ENCODE results near the gene APEH. TPM values are rescaled to one million over a fixed set of nuclear protein-coding genes. Genes with fewer than 3 reads are reported as not detected.
"Not testable (repeated sequence)": the region's sequence is repeated elsewhere in the genome, so short reads cannot be mapped to it uniquely, and the experiment has no call there.

The APEH gene
- total RNA-seq, 1 donor from 2014 or later = 141 TPM

DNA sequence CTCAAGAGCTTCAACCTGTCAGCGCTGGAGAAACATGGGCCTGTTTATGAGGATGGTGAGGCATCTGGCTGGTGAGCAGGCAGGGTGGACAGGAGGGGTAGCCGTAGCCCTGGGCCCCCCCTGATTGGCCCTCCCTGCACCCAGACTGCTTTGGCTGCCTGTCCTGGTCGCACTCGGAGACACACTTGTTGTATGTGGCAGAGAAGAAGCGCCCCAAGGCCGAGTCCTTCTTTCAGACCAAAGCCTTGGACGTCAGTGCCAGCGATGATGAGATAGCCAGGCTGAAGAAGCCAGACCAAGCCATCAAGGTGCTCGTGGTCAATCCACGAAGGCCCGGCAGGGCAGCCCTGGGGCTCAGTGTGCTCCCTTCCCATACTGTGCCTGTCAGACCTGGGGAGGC is 1.8 kb downstream of the APEH start:
- Histone ChIP-seq H3K4me3 (ENCODE audit: low read depth, low read length) (no peak overlapping the region), H3K36me3 (ENCODE audit: control insufficient read depth, insufficient read depth, low read length) (peaks cover 7% of the 10 kb centered on the region), H3K27me3 (ENCODE audit: control insufficient read depth, insufficient read depth, low read length) (no peaks in the 10 kb centered on the region)
- TF ChIP-seq, protein P1, sequence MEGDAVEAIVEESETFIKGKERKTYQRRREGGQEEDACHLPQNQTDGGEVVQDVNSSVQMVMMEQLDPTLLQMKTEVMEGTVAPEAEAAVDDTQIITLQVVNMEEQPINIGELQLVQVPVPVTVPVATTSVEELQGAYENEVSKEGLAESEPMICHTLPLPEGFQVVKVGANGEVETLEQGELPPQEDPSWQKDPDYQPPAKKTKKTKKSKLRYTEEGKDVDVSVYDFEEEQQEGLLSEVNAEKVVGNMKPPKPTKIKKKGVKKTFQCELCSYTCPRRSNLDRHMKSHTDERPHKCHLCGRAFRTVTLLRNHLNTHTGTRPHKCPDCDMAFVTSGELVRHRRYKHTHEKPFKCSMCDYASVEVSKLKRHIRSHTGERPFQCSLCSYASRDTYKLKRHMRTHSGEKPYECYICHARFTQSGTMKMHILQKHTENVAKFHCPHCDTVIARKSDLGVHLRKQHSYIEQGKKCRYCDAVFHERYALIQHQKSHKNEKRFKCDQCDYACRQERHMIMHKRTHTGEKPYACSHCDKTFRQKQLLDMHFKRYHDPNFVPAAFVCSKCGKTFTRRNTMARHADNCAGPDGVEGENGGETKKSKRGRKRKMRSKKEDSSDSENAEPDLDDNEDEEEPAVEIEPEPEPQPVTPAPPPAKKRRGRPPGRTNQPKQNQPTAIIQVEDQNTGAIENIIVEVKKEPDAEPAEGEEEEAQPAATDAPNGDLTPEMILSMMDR (IDR thresholded peaks at IDR 0.05; ENCODE audit: insufficient read depth, low read length, poor library complexity, severe bottlenecking) = no peak
- DNase-seq (ENCODE audit: low read depth) = no peak

- TF ChIP-seq, protein P1 (IDR thresholded peaks at IDR 0.05; ENCODE audit: insufficient read depth, low read length, poor library complexity, severe bottlenecking) = no peak
- H3K27me3 ChIP-seq (ENCODE audit: control insufficient read depth, insufficient read depth, low read length) = no peaks in the 10 kb centered on the region
These were observed 6.5 kb downstream of the APEH start for GRCh38 chr3:49680493-49681231.

DNA sequence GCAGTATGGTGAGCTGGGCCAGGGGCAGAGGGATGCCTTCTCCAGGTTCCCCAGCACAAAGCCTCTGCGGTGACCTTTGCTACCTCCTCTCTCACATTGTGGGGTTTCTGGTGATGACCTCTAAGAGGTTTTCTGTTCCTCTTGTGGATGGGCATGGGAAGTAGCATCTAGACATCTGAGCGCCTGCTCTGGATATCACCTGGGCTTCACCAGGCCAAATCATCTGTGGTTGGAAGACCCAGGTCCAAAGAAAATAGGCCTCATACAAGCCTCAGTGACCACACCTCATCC is 7.0 kb downstream of the APEH start:
- Histone ChIP-seq H3K36me3 (ENCODE audit: control insufficient read depth, insufficient read depth, low read length) (peaks cover 14% of the 10 kb centered on the region), H3K27me3 (ENCODE audit: control insufficient read depth, insufficient read depth, low read length) (no peaks in the 10 kb centered on the region), H3K4me3 (ENCODE audit: low read depth, low read length) (no peak overlapping the region)
- TF ChIP-seq, protein P1 (IDR thresholded peaks at IDR 0.05; ENCODE audit: insufficient read depth, low read length, poor library complexity, severe bottlenecking) = no peak
- no peak for DNase-seq (ENCODE audit: low read depth)

More at GRCh38 chr3:49680493-49681231, 6.5 kb downstream of the APEH start:
- no peak for DNase-seq (ENCODE audit: low read depth)
- Histone ChIP-seq H3K4me3 (ENCODE audit: low read depth, low read length) (no peak overlapping the region), H3K36me3 (ENCODE audit: control insufficient read depth, insufficient read depth, low read length) (peaks cover 14% of the 10 kb centered on the region)

- TF ChIP-seq, protein P1 (IDR thresholded peaks at IDR 0.05; ENCODE audit: insufficient read depth, low read length, poor library complexity, severe bottlenecking) = no peak
- DNase-seq (ENCODE audit: low read depth) = no peak
- peaks cover 2% of the 10 kb centered on the region for H3K27me3 ChIP-seq (ENCODE audit: control insufficient read depth, insufficient read depth, low read length)
- H3K36me3 ChIP-seq (ENCODE audit: control insufficient read depth, insufficient read depth, low read length) = peaks cover 14% of the 10 kb centered on the region
- no peak overlapping the region for H3K4me3 ChIP-seq (ENCODE audit: low read depth, low read length)
These were observed 7.4 kb downstream of the APEH start for GRCh38 chr3:49681543-49681942.

GRCh38 chr3:49683162-49683561 is 9.0 kb downstream of the APEH start:
- H3K27me3 ChIP-seq (ENCODE audit: control insufficient read depth, insufficient read depth, low read length) = peaks cover 2% of the 10 kb centered on the region
- no peak for DNase-seq (ENCODE audit: low read depth)
- TF ChIP-seq, protein P1 (IDR thresholded peaks at IDR 0.05; ENCODE audit: insufficient read depth, low read length, poor library complexity, severe bottlenecking) = no peak
- peaks cover 11% of the 10 kb centered on the region for H3K36me3 ChIP-seq (ENCODE audit: control insufficient read depth, insufficient read depth, low read length)
- H3K4me3 ChIP-seq (ENCODE audit: low read depth, low read length) = no peak overlapping the region

GRCh38 chr3:49684453-49684852 is 10.3 kb downstream of the APEH start:
- H3K4me3 ChIP-seq (ENCODE audit: low read depth, low read length); H3K36me3 ChIP-seq (ENCODE audit: control insufficient read depth, insufficient read depth, low read length); H3K27me3 ChIP-seq (ENCODE audit: control insufficient read depth, insufficient read depth, low read length); DNase-seq (ENCODE audit: low read depth): not testable (repeated sequence)

DNA sequence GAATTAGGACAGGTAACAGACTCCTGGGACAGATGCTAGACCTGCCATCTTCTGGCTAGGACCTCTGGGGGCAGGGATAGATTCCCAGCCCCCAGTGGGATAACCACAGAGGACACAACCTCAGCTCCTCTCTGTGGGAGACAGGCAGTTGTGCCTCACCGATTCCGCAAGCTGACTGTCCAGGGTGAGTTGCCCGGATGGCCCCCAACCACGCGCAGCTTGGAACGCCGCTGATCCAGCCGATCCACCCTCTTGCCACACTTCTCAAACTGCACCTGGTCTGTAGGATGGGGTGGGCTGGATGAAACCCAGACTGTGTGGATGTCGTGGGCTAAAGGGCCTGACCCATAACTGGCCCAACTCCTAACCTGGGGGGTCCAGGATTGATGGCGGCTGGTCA is 11.0 kb downstream of the APEH start:
- not testable (repeated sequence) for DNase-seq (ENCODE audit: low read depth); H3K4me3 ChIP-seq (ENCODE audit: low read depth, low read length); H3K27me3 ChIP-seq (ENCODE audit: control insufficient read depth, insufficient read depth, low read length); H3K36me3 ChIP-seq (ENCODE audit: control insufficient read depth, insufficient read depth, low read length)

DNA sequence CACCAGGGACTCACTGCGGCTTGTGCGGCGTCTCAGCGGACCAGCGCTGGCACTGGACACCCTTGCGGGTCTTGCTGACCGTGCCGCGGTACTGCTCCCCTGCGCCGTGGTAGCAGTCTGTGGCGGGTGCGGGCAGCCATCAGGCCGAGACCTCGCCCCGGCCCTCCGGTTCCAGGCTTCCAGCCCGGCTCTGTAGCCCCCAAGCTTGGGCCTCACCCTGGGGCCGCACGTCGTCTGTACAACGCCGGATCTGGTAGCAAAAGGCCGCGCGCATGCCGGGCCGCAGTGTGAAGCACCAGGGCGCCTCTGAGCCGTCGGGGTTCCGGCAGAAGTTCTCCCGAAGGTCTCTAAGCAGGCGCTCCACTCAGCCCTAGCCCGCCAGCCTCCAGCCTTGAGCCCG is 11.7 kb downstream of the APEH start:
- not testable (repeated sequence) for DNase-seq (ENCODE audit: low read depth); H3K27me3 ChIP-seq (ENCODE audit: control insufficient read depth, insufficient read depth, low read length); H3K36me3 ChIP-seq (ENCODE audit: control insufficient read depth, insufficient read depth, low read length)
- peak overlapping the region; percentile 11 for H3K4me3 ChIP-seq (ENCODE audit: low read depth, low read length)

DNA sequence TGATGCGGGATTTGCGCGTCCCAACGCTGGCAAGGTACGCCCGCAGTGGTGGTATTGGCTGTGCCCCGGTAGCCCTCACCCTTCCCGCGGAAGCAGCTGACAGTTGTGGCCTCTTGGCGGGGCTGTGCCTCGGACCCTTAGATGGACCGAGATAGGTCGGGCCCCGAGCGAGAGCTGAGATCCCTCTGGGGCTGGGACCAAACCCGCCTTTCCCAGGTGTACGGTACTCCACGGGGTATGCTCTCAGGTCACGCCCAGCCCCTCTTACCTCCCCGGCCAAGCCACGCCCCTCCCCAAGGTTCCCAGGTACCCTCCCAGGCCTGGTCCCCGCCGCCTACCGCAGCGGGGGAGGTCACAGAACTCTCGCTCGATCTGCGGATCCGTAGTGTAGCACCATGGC is 12.2 kb downstream of the APEH start:
- not testable (repeated sequence) for H3K27me3 ChIP-seq (ENCODE audit: control insufficient read depth, insufficient read depth, low read length); DNase-seq (ENCODE audit: low read depth); H3K36me3 ChIP-seq (ENCODE audit: control insufficient read depth, insufficient read depth, low read length)
- peak overlapping the region; percentile 35 for H3K4me3 ChIP-seq (ENCODE audit: low read depth, low read length)
